ENCODE results near the gene DENND5A. TPM values are rescaled to one million over a fixed set of nuclear protein-coding genes. Genes with fewer than 3 reads are reported as not detected.

DENND5A gene
- total RNA-seq, 1 experiment from 2014 or later: 136 TPM

DNA sequence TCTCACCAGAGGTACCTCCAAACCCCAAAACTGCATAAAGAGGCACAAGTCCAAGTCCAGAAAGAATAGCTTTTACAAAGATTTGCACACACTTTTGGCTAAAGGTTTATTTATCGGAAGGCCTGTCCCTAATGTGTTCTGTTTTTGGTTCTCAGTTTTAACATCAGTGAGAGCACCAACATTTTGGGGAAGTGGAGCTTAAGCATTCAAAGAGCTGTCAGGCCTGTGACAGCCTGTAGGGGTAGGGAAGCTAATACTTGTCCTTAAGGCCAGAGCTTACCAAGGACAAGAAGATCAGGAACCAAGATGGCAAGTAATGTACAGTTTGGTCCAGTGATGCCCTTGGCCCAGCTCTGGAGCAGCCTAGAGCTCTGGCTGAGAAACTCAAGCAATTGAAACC, 134.9 kb downstream of the DENND5A start:
- Histone ChIP-seq H3K4me3 (ENCODE audit: low read depth in 2 of 2, low read length in 2 of 2) (no peak overlapping the region), H3K36me3 (ENCODE audit: control insufficient read depth, insufficient read depth, low read length) (no peaks in the 10 kb centered on the region), H3K27ac (ENCODE audit: low read length) (no peak overlapping the region), H3K4me1 (ENCODE audit: control insufficient read depth, insufficient read depth, low read length) (no peaks in the 10 kb centered on the region), H3K27me3 (ENCODE audit: control insufficient read depth, insufficient read depth, low read length) (no peaks in the 10 kb centered on the region), H3K9me3 (ENCODE audit: control insufficient read depth, insufficient read depth, low read depth, low read length) (no peaks in the 10 kb centered on the region)
- TF ChIP-seq TCF7L2 (IDR thresholded peaks at IDR 0.05; ENCODE audit: low read depth, low read length): no peak
- TF ChIP-seq, protein P1, sequence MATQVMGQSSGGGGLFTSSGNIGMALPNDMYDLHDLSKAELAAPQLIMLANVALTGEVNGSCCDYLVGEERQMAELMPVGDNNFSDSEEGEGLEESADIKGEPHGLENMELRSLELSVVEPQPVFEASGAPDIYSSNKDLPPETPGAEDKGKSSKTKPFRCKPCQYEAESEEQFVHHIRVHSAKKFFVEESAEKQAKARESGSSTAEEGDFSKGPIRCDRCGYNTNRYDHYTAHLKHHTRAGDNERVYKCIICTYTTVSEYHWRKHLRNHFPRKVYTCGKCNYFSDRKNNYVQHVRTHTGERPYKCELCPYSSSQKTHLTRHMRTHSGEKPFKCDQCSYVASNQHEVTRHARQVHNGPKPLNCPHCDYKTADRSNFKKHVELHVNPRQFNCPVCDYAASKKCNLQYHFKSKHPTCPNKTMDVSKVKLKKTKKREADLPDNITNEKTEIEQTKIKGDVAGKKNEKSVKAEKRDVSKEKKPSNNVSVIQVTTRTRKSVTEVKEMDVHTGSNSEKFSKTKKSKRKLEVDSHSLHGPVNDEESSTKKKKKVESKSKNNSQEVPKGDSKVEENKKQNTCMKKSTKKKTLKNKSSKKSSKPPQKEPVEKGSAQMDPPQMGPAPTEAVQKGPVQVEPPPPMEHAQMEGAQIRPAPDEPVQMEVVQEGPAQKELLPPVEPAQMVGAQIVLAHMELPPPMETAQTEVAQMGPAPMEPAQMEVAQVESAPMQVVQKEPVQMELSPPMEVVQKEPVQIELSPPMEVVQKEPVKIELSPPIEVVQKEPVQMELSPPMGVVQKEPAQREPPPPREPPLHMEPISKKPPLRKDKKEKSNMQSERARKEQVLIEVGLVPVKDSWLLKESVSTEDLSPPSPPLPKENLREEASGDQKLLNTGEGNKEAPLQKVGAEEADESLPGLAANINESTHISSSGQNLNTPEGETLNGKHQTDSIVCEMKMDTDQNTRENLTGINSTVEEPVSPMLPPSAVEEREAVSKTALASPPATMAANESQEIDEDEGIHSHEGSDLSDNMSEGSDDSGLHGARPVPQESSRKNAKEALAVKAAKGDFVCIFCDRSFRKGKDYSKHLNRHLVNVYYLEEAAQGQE (IDR thresholded peaks at IDR 0.05; ENCODE audit: insufficient read depth in 1 of 2, low read depth in 2 of 2, low read length in 1 of 2): no peak
- TF ChIP-seq, protein P2, sequence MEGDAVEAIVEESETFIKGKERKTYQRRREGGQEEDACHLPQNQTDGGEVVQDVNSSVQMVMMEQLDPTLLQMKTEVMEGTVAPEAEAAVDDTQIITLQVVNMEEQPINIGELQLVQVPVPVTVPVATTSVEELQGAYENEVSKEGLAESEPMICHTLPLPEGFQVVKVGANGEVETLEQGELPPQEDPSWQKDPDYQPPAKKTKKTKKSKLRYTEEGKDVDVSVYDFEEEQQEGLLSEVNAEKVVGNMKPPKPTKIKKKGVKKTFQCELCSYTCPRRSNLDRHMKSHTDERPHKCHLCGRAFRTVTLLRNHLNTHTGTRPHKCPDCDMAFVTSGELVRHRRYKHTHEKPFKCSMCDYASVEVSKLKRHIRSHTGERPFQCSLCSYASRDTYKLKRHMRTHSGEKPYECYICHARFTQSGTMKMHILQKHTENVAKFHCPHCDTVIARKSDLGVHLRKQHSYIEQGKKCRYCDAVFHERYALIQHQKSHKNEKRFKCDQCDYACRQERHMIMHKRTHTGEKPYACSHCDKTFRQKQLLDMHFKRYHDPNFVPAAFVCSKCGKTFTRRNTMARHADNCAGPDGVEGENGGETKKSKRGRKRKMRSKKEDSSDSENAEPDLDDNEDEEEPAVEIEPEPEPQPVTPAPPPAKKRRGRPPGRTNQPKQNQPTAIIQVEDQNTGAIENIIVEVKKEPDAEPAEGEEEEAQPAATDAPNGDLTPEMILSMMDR (IDR thresholded peaks at IDR 0.05): no peak
- TF ChIP-seq SIN3A (IDR thresholded peaks at IDR 0.05; ENCODE audit: borderline replicate concordance, insufficient read depth, low read depth, low read length): no peak
- TF ChIP-seq POLR2AphosphoS5 (IDR thresholded peaks at IDR 0.05; ENCODE audit: low read depth, low read length): no peak
- ATAC-seq (no peak), DNase-seq (ENCODE audit: low read depth, low spot score) (no peak)
- POLR2A ChIA-PET: no interaction called here
- intact Hi-C loops (cut with micrococcal nuclease; ENCODE audit: unreplicated experiment) (no loop called here), in situ Hi-C loops (cut with HindIII; ENCODE audit: low pct_unique_long_range_greater_than_20kb, low sequenced_read_pairs) (no loop called here)
- CTCF ChIA-PET: interaction anchor here (1.3 kb wide), 1 partner anchor 37 kb away, joined by 5 read pairs; no protein-coding TSS in a partner anchor
- BruUV-seq (replicated peaks): no TSS peak

DNA sequence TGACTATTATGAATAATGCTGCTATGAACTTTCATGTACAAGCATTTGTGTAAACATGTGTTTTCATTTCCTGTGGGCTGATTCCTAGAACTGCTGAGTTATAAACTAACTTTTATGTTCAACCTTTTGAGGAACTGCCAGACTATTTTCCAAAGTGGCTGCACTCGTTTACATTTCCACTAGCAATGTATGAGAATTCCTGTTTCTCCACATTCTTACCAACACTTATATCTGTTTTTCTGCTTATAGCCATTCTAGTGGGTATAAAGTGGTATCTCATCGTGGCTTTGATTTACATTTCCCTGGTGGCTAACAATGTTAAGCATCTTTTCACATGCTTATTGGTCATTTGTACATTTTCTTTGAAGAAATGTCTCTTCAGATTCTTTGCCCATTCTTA, 138.5 kb downstream of the DENND5A start:
- H3K4me3 ChIP-seq (ENCODE audit: low read depth in 2 of 2, low read length in 2 of 2): no peak overlapping the region
- CTCF ChIA-PET: no interaction called here

More for the DNA sequence above, 138.5 kb downstream of the DENND5A start:
- intact Hi-C loops (cut with micrococcal nuclease; ENCODE audit: unreplicated experiment) (no loop called here), in situ Hi-C loops (cut with HindIII; ENCODE audit: low pct_unique_long_range_greater_than_20kb, low sequenced_read_pairs) (no loop called here)
- Histone ChIP-seq H3K27ac (ENCODE audit: low read length) (no peak overlapping the region), H3K9me3 (ENCODE audit: control insufficient read depth, insufficient read depth, low read depth, low read length) (no peaks in the 10 kb centered on the region), H3K27me3 (ENCODE audit: control insufficient read depth, insufficient read depth, low read length) (no peaks in the 10 kb centered on the region), H3K36me3 (ENCODE audit: control insufficient read depth, insufficient read depth, low read length) (no peaks in the 10 kb centered on the region), H3K4me1 (ENCODE audit: control insufficient read depth, insufficient read depth, low read length) (no peaks in the 10 kb centered on the region)
- no TSS peak for BruUV-seq (replicated peaks)
- no peak for DNase-seq (ENCODE audit: low read depth, low spot score)
- ATAC-seq: no peak
- POLR2A ChIA-PET: no interaction called here
- TF ChIP-seq, protein P2 (IDR thresholded peaks at IDR 0.05): no peak
- TF ChIP-seq POLR2AphosphoS5 (IDR thresholded peaks at IDR 0.05; ENCODE audit: low read depth, low read length) (no peak), TCF7L2 (IDR thresholded peaks at IDR 0.05; ENCODE audit: low read depth, low read length) (no peak), SIN3A (IDR thresholded peaks at IDR 0.05; ENCODE audit: borderline replicate concordance, insufficient read depth, low read depth, low read length) (no peak)
- TF ChIP-seq, protein P1 (IDR thresholded peaks at IDR 0.05; ENCODE audit: insufficient read depth in 1 of 2, low read depth in 2 of 2, low read length in 1 of 2): no peak

Measured in Panc1 (cell line).